ENCODE results near the gene FUT1.
A peak's percentile ranks its signal among the peaks of the same experiment; 100 is the strongest.

The FUT1 gene

GRCh38 chr19:48713864-48714755 lies 38.3 kb downstream of the FUT1 start:
- H3K79me2 ChIP-seq (ENCODE audit: low read length), result no peaks in the 10 kb centered on the region
- peak overlapping the region; percentile 74 for H3K4me3 ChIP-seq (ENCODE audit: low read length)
- no peaks in the 10 kb centered on the region for H4K20me1 ChIP-seq (ENCODE audit: insufficient read depth, low read length)
- 0 out of 2 replicates have a peak, but pooled peaks cover 4% of the 10 kb centered on the region for H3K4me1 ChIP-seq (ENCODE audit: low read length)
- no peaks in the 10 kb centered on the region for H3K36me3 ChIP-seq (replicated peaks; ENCODE audit: insufficient read depth, low read length)
- H3K4me2 ChIP-seq (ENCODE audit: low read depth, low read length), result peak overlapping the region; percentile 100
- H3K27me3 ChIP-seq (replicated peaks; ENCODE audit: insufficient read depth, low read length), result peaks cover 62% of the 10 kb centered on the region
- H3K9me2 ChIP-seq (replicated peaks; ENCODE audit: insufficient read depth, low read length), result no peaks in the 10 kb centered on the region
- peak overlapping the region; percentile 65; the same call in 1 of the 2 replicates for H3K9ac ChIP-seq (ENCODE audit: low read length)
- no peaks in the 10 kb centered on the region for H3K9me3 ChIP-seq (replicated peaks; ENCODE audit: insufficient read depth, low read length)
- no peaks in the 10 kb centered on the region for H3F3A ChIP-seq (ENCODE audit: insufficient read depth, low read length)
- no peak overlapping the region for H3K27ac ChIP-seq (ENCODE audit: low read length)
- peak; percentile 99 for DNase-seq
- H2AFZ ChIP-seq (ENCODE audit: low read length), result peak overlapping the region; percentile 100
- TF ChIP-seq EZH2 (optimal IDR thresholded peaks at IDR 0.05; ENCODE audit: low read depth, low read length) (no peak), EZH2phosphoT487 (IDR thresholded peaks at IDR 0.05; ENCODE audit: low read length) (no peak), CTCF (IDR thresholded peaks at IDR 0.05; ENCODE audit: low read length) (no peak)

GRCh38 chr19:48713041-48713863 lies 39.2 kb downstream of the FUT1 start:
- no peak for TF ChIP-seq CTCF (IDR thresholded peaks at IDR 0.05; ENCODE audit: low read length)
- no peak for TF ChIP-seq EZH2phosphoT487 (IDR thresholded peaks at IDR 0.05; ENCODE audit: low read length)
- TF ChIP-seq EZH2 (optimal IDR thresholded peaks at IDR 0.05; ENCODE audit: low read depth, low read length), result no peak
- DNase-seq, result no peak
- Histone ChIP-seq H2AFZ (ENCODE audit: low read length) (peak overlapping the region; percentile 87), H3K4me3 (ENCODE audit: low read length) (peak overlapping the region; percentile 65), H3F3A (ENCODE audit: insufficient read depth, low read length) (no peaks in the 10 kb centered on the region), H3K79me2 (ENCODE audit: low read length) (no peaks in the 10 kb centered on the region), H3K9me3 (replicated peaks; ENCODE audit: insufficient read depth, low read length) (no peaks in the 10 kb centered on the region), H3K27ac (ENCODE audit: low read length) (no peak overlapping the region), H3K27me3 (replicated peaks; ENCODE audit: insufficient read depth, low read length) (peaks cover 65% of the 10 kb centered on the region), H4K20me1 (ENCODE audit: insufficient read depth, low read length) (no peaks in the 10 kb centered on the region), H3K36me3 (replicated peaks; ENCODE audit: insufficient read depth, low read length) (no peaks in the 10 kb centered on the region), H3K9me2 (replicated peaks; ENCODE audit: insufficient read depth, low read length) (no peaks in the 10 kb centered on the region), H3K9ac (ENCODE audit: low read length) (0 out of 2 replicates have a peak overlapping the region, but pooled peaks have one; percentile 9), H3K4me2 (ENCODE audit: low read depth, low read length) (peak overlapping the region; percentile 95), H3K4me1 (ENCODE audit: low read length) (0 out of 2 replicates have a peak, but pooled peaks cover 4% of the 10 kb centered on the region)

- Histone ChIP-seq H4K20me1 (ENCODE audit: insufficient read depth, low read length) (no peaks in the 10 kb centered on the region), H3K79me2 (ENCODE audit: low read length) (no peaks in the 10 kb centered on the region), H3K4me2 (ENCODE audit: low read depth, low read length) (no peak overlapping the region), H3K4me3 (ENCODE audit: low read length) (no peak overlapping the region), H3K36me3 (replicated peaks; ENCODE audit: insufficient read depth, low read length) (no peaks in the 10 kb centered on the region), H3F3A (ENCODE audit: insufficient read depth, low read length) (no peaks in the 10 kb centered on the region), H3K27me3 (replicated peaks; ENCODE audit: insufficient read depth, low read length) (peaks cover 64% of the 10 kb centered on the region), H3K9me3 (replicated peaks; ENCODE audit: insufficient read depth, low read length) (no peaks in the 10 kb centered on the region), H3K9ac (ENCODE audit: low read length) (no peak overlapping the region), H3K4me1 (ENCODE audit: low read length) (0 out of 2 replicates have a peak, but pooled peaks cover 4% of the 10 kb centered on the region), H3K27ac (ENCODE audit: low read length) (no peak overlapping the region), H2AFZ (ENCODE audit: low read length) (no peak overlapping the region), H3K9me2 (replicated peaks; ENCODE audit: insufficient read depth, low read length) (no peaks in the 10 kb centered on the region)
- TF ChIP-seq EZH2phosphoT487 (IDR thresholded peaks at IDR 0.05; ENCODE audit: low read length) (no peak), EZH2 (optimal IDR thresholded peaks at IDR 0.05; ENCODE audit: low read depth, low read length) (no peak), CTCF (IDR thresholded peaks at IDR 0.05; ENCODE audit: low read length) (no peak)
- DNase-seq, result no peak
Observed at GRCh38 chr19:48711106-48711662, 41.3 kb downstream of the FUT1 start.
